ENCODE data around the gene TNIK.
"Not testable (repeated sequence)": the region's sequence is repeated elsewhere in the genome, so short reads cannot be mapped to it uniquely, and the experiment has no call there.

TNIK gene

GRCh38 chr3:171468296-171468906 is 8.2 kb upstream of the TNIK start:
- no peak for DNase-seq (ENCODE audit: low spot score)

GRCh38 chr3:171465763-171466162 is 5.6 kb upstream of the TNIK start:
- DNase-seq (ENCODE audit: low spot score): no peak

- DNase-seq (ENCODE audit: low spot score): no peak
Observed at GRCh38 chr3:171464462-171464861, 4.3 kb upstream of the TNIK start.

- no peak for DNase-seq (ENCODE audit: low spot score)
Observed at GRCh38 chr3:171462224-171462623, 2.0 kb upstream of the TNIK start.

- DNase-seq (ENCODE audit: low spot score): no peak
Observed at GRCh38 chr3:171461525-171461917, 1.3 kb upstream of the TNIK start.

GRCh38 chr3:171460725-171461524 is 720 bp upstream of the TNIK start:
- DNase-seq (ENCODE audit: low spot score): peak; percentile 80

- peak; percentile 59 for DNase-seq (ENCODE audit: low spot score)
Observed at GRCh38 chr3:171459137-171459941, 866 bp downstream of the TNIK start.

GRCh38 chr3:171458864-171459136 is 1.4 kb downstream of the TNIK start:
- DNase-seq (ENCODE audit: low spot score): peak; percentile 21

- DNase-seq (ENCODE audit: low spot score): peak; percentile 22
Observed at GRCh38 chr3:171458071-171458863, 1.9 kb downstream of the TNIK start.

- no peak for DNase-seq (ENCODE audit: low spot score)
Observed at GRCh38 chr3:171457607-171458061, 2.6 kb downstream of the TNIK start.

- no peak for DNase-seq (ENCODE audit: low spot score)
Observed at GRCh38 chr3:171456765-171457606, 3.2 kb downstream of the TNIK start.

- DNase-seq (ENCODE audit: low spot score): no peak
Observed at GRCh38 chr3:171455603-171456550, 4.3 kb downstream of the TNIK start.

GRCh38 chr3:171454041-171454440 is 6.2 kb downstream of the TNIK start:
- no peak for DNase-seq (ENCODE audit: low spot score)

- no peak for DNase-seq (ENCODE audit: low spot score)
Observed at GRCh38 chr3:171453180-171453886, 6.9 kb downstream of the TNIK start.

GRCh38 chr3:171452328-171452727 is 7.9 kb downstream of the TNIK start:
- DNase-seq (ENCODE audit: low spot score): no peak

- no peak for DNase-seq (ENCODE audit: low spot score)
Observed at GRCh38 chr3:171451915-171452314, 8.3 kb downstream of the TNIK start.

- DNase-seq (ENCODE audit: low spot score): not testable (repeated sequence)
Observed at GRCh38 chr3:171447579-171447891, 12.7 kb downstream of the TNIK start.

GRCh38 chr3:171446801-171447578 is 13.2 kb downstream of the TNIK start:
- DNase-seq (ENCODE audit: low spot score): no peak

GRCh38 chr3:171446301-171446700 is 13.9 kb downstream of the TNIK start:
- no peak for DNase-seq (ENCODE audit: low spot score)
